ENCODE results near the gene FCER1A.

FCER1A gene

GRCh38 chr1:159307346-159308020 is 5.3 kb downstream of the FCER1A start:
- H3K27me3 ChIP-seq (replicated peaks): no peaks in the 10 kb centered on the region
- H3K4me3 ChIP-seq (ENCODE audit: low read depth, low read length): no peak overlapping the region
- in situ Hi-C loops (cut with HindIII; ENCODE audit: low pct_ligation_motif_present, low sequenced_read_pairs): no loop called here
- H3K27ac ChIP-seq: no peak overlapping the region
- H3K36me3 ChIP-seq (replicated peaks): no peaks in the 10 kb centered on the region
- no peak for TF ChIP-seq CTCF (IDR thresholded peaks at IDR 0.05; ENCODE audit: low read depth, low read length, missing control alignments)
- no peak for DNase-seq

- TF ChIP-seq CTCF (IDR thresholded peaks at IDR 0.05; ENCODE audit: low read depth, low read length, missing control alignments): no peak
- Histone ChIP-seq H3K36me3 (replicated peaks) (no peaks in the 10 kb centered on the region), H3K4me3 (ENCODE audit: low read depth, low read length) (no peak overlapping the region), H3K27ac (no peak overlapping the region), H3K27me3 (replicated peaks) (no peaks in the 10 kb centered on the region)
- no peak for DNase-seq
- in situ Hi-C loops (cut with HindIII; ENCODE audit: low pct_ligation_motif_present, low sequenced_read_pairs): no loop called here
These were observed 9.5 kb downstream of the FCER1A start for GRCh38 chr1:159311679-159312078.

- TF ChIP-seq CTCF (IDR thresholded peaks at IDR 0.05; ENCODE audit: low read depth, low read length, missing control alignments): no peak
- DNase-seq: no peak
- Histone ChIP-seq H3K27me3 (replicated peaks) (no peaks in the 10 kb centered on the region), H3K4me3 (ENCODE audit: low read depth, low read length) (no peak overlapping the region), H3K36me3 (replicated peaks) (no peaks in the 10 kb centered on the region), H3K27ac (no peak overlapping the region)
- in situ Hi-C loops (cut with HindIII; ENCODE audit: low pct_ligation_motif_present, low sequenced_read_pairs): no loop called here
These were observed 13.2 kb downstream of the FCER1A start for GRCh38 chr1:159315381-159315780.

GRCh38 chr1:159318784-159319551 is 16.8 kb downstream of the FCER1A start:
- in situ Hi-C loops (cut with HindIII; ENCODE audit: low pct_ligation_motif_present, low sequenced_read_pairs): no loop called here
- Histone ChIP-seq H3K27ac (no peak overlapping the region), H3K4me3 (ENCODE audit: low read depth, low read length) (no peak overlapping the region), H3K36me3 (replicated peaks) (no peaks in the 10 kb centered on the region), H3K27me3 (replicated peaks) (no peaks in the 10 kb centered on the region)
- no peak for TF ChIP-seq CTCF (IDR thresholded peaks at IDR 0.05; ENCODE audit: low read depth, low read length, missing control alignments)
- DNase-seq: no peak

- no peak overlapping the region for H3K4me3 ChIP-seq (ENCODE audit: low read depth, low read length)
- H3K27me3 ChIP-seq (replicated peaks): no peaks in the 10 kb centered on the region
- H3K27ac ChIP-seq: no peak overlapping the region
- in situ Hi-C loops (cut with HindIII; ENCODE audit: low pct_ligation_motif_present, low sequenced_read_pairs): no loop called here
- H3K36me3 ChIP-seq (replicated peaks): no peaks in the 10 kb centered on the region
- no peak for TF ChIP-seq CTCF (IDR thresholded peaks at IDR 0.05; ENCODE audit: low read depth, low read length, missing control alignments)
- no peak for DNase-seq
These were observed 32.7 kb downstream of the FCER1A start for GRCh38 chr1:159334797-159335196.
